ENCODE measurements around the gene SAMMSON. TPM values are rescaled to one million over a fixed set of nuclear protein-coding genes. Genes with fewer than 3 reads are reported as not detected.

Gene SAMMSON
- total and polyA plus RNA-seq, 10 of the 15 experiments (the other 5 are each of a cell fraction or from before 2014, with no cell fraction given): not detected

GRCh38 chr3:70078778-70079177 is 79.2 kb downstream of the SAMMSON start:
- ChIA-PET POLR2A (no interaction called here), SMC1A (ENCODE audit: uncharacterized antibody, unreplicated experiment) (no interaction called here), RAD21 (ENCODE audit: unreplicated experiment) (no interaction called here), CTCF (no interaction called here)
- Histone ChIP-seq H3K4me3 (no peak overlapping the region), H3K36me3 (ENCODE audit: control insufficient read depth in 2 of 2, insufficient read depth in 2 of 2, low read length in 1 of 2) (no peaks in the 10 kb centered on the region), H3K4me1 (ENCODE audit: control insufficient read depth, insufficient read depth, low read length) (no peaks in the 10 kb centered on the region), H3K27me3 (replicated peaks in 1 of 2; ENCODE audit: control insufficient read depth in 2 of 2, insufficient read depth in 2 of 2, low read length in 1 of 2) (peaks cover 1 to 8% of the 10 kb centered on the region in 2 experiments; a peak in 3 of 4 replicates), H3K79me2 (ENCODE audit: control insufficient read depth, insufficient read depth, low read length) (no peaks in the 10 kb centered on the region), H3K4me2 (ENCODE audit: control insufficient read depth, insufficient read depth) (no peak overlapping the region), H3K27ac (ENCODE audit: control insufficient read depth, insufficient read depth) (no peak overlapping the region), H2AFZ (ENCODE audit: control insufficient read depth, low read depth, low read length) (no peak overlapping the region), H3K9ac (ENCODE audit: control insufficient read depth, insufficient read depth, low read length) (no peak overlapping the region), H4K20me1 (ENCODE audit: control insufficient read depth, insufficient read depth) (no peaks in the 10 kb centered on the region), H3K9me3 (replicated peaks; ENCODE audit: control insufficient read depth, insufficient read depth, low read length) (no peaks in the 10 kb centered on the region)
- 43% methylated on average over 3 of the region's 3 CpGs for WGBS (ENCODE audit: insufficient coverage, insufficient replicate concordance, low lambda C conversion rate, missing lambda C conversion rate)
- no peak for ATAC-seq
- BruUV-seq (replicated peaks): no TSS peak
- no peak for FAIRE-seq
- intact Hi-C loops (cut with micrococcal nuclease; ENCODE audit: unreplicated experiment) (no loop called here), in situ Hi-C loops (cut with MboI) (no loop called here)
- DNase-seq (ENCODE audit: low read depth, low spot score): no peak
- TF ChIP-seq SMAD5 (IDR thresholded peaks at IDR 0.05; ENCODE audit: low read depth) (no peak), ATF7 (IDR thresholded peaks at IDR 0.05; ENCODE audit: low read depth) (no peak), POLR2A (IDR thresholded peaks at IDR 0.05; ENCODE audit: low read depth, low read length) (no peak), ZBTB40 (IDR thresholded peaks at IDR 0.05; ENCODE audit: borderline replicate concordance) (no peak), ELK1 (IDR thresholded peaks at IDR 0.05; ENCODE audit: low read depth, low read length) (no peak), MAX (IDR thresholded peaks at IDR 0.05; ENCODE audit: low read depth, low read length) (no peak), BCLAF1 (IDR thresholded peaks at IDR 0.05) (no peak), ETV6 (conservative IDR thresholded peaks at IDR 0.05 in 1 of 2, IDR thresholded peaks at IDR 0.05 in 1 of 2; ENCODE audit: borderline replicate concordance in 1 of 2, low read depth in 1 of 2) (no peak), PML (IDR thresholded peaks at IDR 0.05; ENCODE audit: low read length) (no peak), NBN (IDR thresholded peaks at IDR 0.05) (no peak), IKZF2 (IDR thresholded peaks at IDR 0.05) (no peak), TBL1XR1 (IDR thresholded peaks at IDR 0.05; ENCODE audit: low read depth, low read length) (no peak), WRNIP1 (IDR thresholded peaks at IDR 0.05; ENCODE audit: borderline replicate concordance, low read depth, low read length) (no peak), SIX5 (IDR thresholded peaks at IDR 0.05; ENCODE audit: low read depth, low read length, severe bottlenecking) (no peak), IRF3 (IDR thresholded peaks at IDR 0.05) (no peak), YY1 (IDR thresholded peaks at IDR 0.05; ENCODE audit: low read depth, low read length) (no peak), NRF1 (conservative IDR thresholded peaks at IDR 0.05; ENCODE audit: low read depth, low read length) (no peak)

All from GM12878 (cell line).